Neutrophil (primary cell): ENCODE results near the gene ZNF69.
"Not testable (repeated sequence)": the region's sequence is repeated elsewhere in the genome, so short reads cannot be mapped to it uniquely, and the experiment has no call there.

Source experiments
- H3K27ac ChIP-seq: fragments of 200-600 bp; sonication (generic); 2 replicates; pipeline ENCODE4 v1.5.1; 2016; ENCODE audit warnings: mild to moderate bottlenecking, moderate library complexity
- H3K27me3 ChIP-seq: fragments of 200-600 bp; sonication (generic); 2 replicates; pipeline ENCODE4 v1.6.0; 2016; ENCODE audit warnings: mild to moderate bottlenecking
- H3K36me3 ChIP-seq: fragments of 200-600 bp; sonication (generic); 2 replicates; pipeline ENCODE4 v1.5.1; 2017
- H3K4me1 ChIP-seq, 2 experiments: fragments of 200-600 bp in 1 of 2; sonication (generic) in 1 of 2; 1 replicate in 1 of 2; 2 replicates in 1 of 2; pipeline versions ENCODE4 v1.5.1 to v1.6.1; 2013 to 2016; ENCODE audit warnings: low read depth in 1 of 2, low read length in 1 of 2, mild to moderate bottlenecking in 1 of 2, moderate library complexity in 1 of 2; ENCODE audit not compliant: control insufficient read depth in 1 of 2, insufficient read depth in 1 of 2
- H3K4me3 ChIP-seq, 2 experiments: fragments of 200-600 bp in 1 of 2; sonication (generic) in 1 of 2; 1 replicate in 1 of 2; 2 replicates in 1 of 2; pipeline ENCODE4 v1.5.1; 2013 to 2016; ENCODE audit warnings: low read depth in 1 of 2, low read length in 1 of 2, mild to moderate bottlenecking in 1 of 2, moderate library complexity in 1 of 2
- H3K9me3 ChIP-seq: fragments of 200-600 bp; sonication (generic); 2 replicates; pipeline ENCODE4 v1.5.1; 2016
- TF ChIP-seq, protein P1 (sequence below): fragments of 200-600 bp; sonication (generic); IDR thresholded peaks from 2 replicates; pipeline ENCODE4 v1.5.1; 2016; ENCODE audit warnings: antibody characterized with exemption

Gene ZNF69

DNA sequence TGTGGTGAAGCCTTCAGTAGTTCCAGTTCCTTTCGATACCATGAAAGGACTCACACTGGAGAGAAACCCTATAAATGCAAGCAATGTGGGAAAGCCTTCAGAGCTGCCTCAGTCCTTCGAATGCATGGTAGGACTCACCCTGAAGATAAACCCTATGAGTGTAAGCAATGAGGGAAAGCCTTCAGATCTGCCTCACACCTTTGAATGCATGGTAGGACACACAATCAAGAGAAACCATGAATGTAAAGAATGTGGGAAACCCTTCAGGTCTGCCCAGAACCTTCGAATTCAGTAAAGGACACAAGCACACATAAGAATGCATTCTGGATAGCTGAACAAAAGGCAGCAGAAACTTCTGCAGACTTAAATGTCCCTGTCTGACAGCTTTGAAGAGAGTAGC lies 18.3 kb downstream of the ZNF69 start:
- TF ChIP-seq, protein P1, sequence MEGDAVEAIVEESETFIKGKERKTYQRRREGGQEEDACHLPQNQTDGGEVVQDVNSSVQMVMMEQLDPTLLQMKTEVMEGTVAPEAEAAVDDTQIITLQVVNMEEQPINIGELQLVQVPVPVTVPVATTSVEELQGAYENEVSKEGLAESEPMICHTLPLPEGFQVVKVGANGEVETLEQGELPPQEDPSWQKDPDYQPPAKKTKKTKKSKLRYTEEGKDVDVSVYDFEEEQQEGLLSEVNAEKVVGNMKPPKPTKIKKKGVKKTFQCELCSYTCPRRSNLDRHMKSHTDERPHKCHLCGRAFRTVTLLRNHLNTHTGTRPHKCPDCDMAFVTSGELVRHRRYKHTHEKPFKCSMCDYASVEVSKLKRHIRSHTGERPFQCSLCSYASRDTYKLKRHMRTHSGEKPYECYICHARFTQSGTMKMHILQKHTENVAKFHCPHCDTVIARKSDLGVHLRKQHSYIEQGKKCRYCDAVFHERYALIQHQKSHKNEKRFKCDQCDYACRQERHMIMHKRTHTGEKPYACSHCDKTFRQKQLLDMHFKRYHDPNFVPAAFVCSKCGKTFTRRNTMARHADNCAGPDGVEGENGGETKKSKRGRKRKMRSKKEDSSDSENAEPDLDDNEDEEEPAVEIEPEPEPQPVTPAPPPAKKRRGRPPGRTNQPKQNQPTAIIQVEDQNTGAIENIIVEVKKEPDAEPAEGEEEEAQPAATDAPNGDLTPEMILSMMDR = no peak
- H3K27ac ChIP-seq = no peak overlapping the region

DNA sequence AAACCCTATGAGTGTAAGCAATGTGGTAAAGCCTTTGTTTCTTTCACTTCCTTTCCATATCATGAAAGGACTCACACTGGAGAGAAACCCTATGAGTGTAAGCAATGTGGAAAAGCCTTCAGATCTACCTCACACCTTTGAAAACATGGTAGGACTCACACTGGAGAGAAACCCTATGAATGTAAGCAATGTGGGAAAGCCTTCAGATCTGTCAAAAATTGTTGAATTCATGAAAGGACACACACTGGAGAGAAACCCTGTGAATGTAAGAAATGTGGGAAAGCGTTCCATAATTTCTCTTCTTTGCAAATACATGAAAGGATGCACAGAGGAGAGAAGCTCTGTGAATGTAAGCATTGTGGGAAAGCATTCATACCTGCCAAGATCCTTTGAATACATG lies 24.4 kb downstream of the ZNF69 start:
- H3K9me3 ChIP-seq = peaks cover 17% of the 10 kb centered on the region
- not testable (repeated sequence) for H3K27ac ChIP-seq, H3K27me3 ChIP-seq, H3K4me3 ChIP-seq, H3K4me1 ChIP-seq, H3K36me3 ChIP-seq

More for the DNA sequence above, 18.3 kb downstream of the ZNF69 start:
- Histone ChIP-seq H3K36me3 (no peaks in the 10 kb centered on the region), H3K4me1 (no peaks in the 10 kb centered on the region), H3K27me3 (no peaks in the 10 kb centered on the region), H3K9me3 (peaks cover 39% of the 10 kb centered on the region), H3K4me3 (no peak overlapping the region)

DNA sequence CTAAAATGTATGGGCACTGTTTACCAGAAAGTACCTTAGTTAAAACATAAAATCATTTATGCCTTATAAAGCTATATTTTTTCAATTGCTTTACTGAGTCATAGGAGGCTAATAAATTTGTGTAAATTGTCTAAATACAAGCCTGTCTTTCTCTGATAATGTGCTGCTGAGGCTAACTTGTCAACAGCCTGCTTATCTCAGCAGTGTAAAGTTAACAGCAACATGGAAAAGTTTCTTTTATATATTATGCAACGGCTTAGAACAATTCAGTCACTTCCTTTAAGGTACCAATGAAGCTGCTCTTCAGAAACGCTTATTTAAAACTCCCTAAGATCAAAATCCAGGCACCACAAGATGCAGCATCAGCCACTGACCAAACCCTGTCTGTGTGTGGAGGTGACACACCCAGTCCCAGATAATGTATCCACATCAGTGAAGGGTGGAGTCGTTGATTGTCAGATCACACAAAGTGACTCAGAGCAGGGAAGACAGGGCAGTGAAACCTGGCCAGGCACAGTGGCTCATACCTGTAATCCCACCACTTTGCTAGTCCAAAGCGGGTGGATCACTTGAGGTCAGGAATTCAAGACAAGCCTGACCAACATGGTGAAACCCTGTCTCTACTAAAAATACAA lies 27.0 kb downstream of the ZNF69 start:
- H3K4me1 ChIP-seq, H3K27me3 ChIP-seq, H3K4me3 ChIP-seq, H3K27ac ChIP-seq, H3K36me3 ChIP-seq: not testable (repeated sequence)
- H3K9me3 ChIP-seq = peaks cover 15% of the 10 kb centered on the region

DNA sequence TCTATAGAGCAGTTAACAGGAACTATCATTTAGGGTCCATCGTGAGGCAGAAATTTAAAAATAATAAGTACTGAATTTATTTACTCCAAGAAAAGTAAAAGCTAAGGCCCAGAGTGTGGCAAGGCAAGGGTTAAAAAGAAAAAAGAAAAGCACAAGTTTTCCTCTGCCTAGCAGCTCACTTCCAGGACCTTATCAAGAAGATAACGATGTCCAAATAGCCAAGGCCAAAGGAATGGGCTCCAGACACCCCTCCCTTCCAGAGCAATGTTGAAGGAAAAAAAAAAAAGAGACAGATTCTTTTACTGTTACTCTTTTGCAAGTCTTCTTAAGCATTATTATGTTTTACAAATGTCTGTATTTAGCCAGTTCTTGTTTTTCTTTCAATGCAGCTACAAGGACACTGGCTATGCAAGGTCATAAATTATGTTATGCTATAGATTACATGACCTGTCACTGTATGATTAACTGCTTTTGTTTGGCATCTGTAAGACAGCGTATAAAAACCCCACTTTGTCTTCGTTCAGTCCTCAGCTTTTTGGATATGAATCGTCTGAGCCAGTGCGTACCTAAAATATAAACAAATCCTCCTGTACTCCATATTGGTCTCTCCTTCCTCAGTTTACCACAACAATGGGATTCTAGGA lies 34.4 kb downstream of the ZNF69 start:
- TF ChIP-seq, protein P1 = no peak
- Histone ChIP-seq H3K36me3 (no peaks in the 10 kb centered on the region), H3K27ac (no peak overlapping the region), H3K9me3 (no peaks in the 10 kb centered on the region), H3K27me3 (no peaks in the 10 kb centered on the region), H3K4me1 (peaks cover 18 to 24% of the 10 kb centered on the region in 2 experiments), H3K4me3 (no peak overlapping the region)

DNA sequence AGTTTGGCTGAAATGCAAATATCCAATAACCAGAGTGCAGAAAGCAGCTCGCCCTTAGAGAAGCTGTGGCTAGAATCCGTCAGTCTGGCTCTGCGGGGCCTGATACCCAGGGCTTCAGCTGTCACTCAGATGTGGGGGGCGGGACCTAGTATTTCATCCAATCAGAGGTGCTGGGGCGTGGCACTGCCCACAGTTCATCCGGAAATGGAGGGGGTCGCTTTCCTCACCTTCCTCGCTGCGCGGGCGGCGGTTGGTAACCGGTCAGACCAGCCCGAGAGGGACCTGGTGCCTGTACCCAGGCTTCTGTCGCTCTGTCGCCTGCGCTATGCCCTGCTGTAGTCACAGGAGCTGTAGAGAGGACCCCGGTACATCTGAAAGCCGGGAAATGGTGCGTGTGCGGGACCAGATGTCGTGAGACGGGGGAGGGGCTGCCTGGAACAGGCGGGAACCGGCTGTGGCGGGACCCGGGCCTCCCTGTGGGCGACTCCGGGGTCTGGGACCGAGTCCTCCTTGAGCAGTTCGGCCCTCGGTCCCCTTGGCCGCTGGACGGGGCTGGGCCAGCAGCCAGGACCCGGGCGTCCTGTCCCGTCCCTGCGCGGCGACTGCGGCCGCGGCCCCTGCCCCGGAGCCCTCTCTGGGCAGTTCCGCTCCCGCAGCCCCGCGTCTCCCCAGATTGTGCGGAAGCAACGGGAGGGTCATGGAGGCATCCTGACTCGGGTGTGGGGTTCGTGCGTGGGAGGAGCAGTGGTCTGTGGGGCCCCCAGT lies 37.5 kb downstream of the ZNF69 start, which contains the start of gene ZNF700:
TSS of gene ZNF700 (plus strand) at position 222 of the 765 bp plus-strand sequence. CDS start at position 326, 104 bp downstream.
- Histone ChIP-seq H3K27ac (peak within 1 kb of the TSS; percentile 97), H3K9me3 (no peaks in the 10 kb centered on the region), H3K36me3 (peaks cover 5% of the 10 kb centered on the region)

DNA sequence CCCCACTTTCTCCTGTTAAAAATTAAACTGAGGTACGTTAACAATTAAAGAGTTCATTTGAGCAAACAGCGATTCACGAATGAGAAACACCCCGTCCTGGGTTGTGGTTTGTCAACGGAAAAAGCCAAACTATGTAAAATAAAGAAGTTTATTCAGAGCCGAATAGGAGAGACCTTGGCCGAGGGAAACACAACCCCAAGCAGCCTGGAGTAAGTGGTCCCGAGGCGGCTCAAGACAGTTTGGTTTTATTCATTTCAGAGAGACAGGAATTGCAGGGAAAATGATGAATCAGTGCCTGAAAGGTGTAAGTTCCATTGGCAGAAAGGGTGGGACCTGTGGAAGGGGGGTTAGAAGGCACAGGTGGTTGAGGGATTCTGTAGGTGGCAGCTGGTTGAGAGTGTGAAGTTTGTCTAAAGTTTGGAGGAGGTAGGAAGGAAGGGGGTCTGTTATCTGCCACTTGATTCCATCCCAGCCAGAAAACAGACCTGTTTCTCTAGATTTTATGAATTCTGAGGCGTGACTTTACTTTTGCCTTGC lies 38.1 kb downstream of the ZNF69 start:
- Histone ChIP-seq H3K4me1 (peaks cover 19 to 24% of the 10 kb centered on the region in 2 experiments), H3K27ac (peak overlapping the region; percentile 97), H3K4me3 (peak overlapping the region; percentile 95 to 96)
- not testable (repeated sequence) for H3K36me3 ChIP-seq, H3K27me3 ChIP-seq, H3K9me3 ChIP-seq

More for the DNA sequence above, 37.5 kb downstream of the ZNF69 start, which contains the start of gene ZNF700:
- Histone ChIP-seq H3K4me3 (peak within 1 kb of the TSS; percentile 95 to 96), H3K4me1 (peaks cover 19 to 24% of the 10 kb centered on the region in 2 experiments), H3K27me3 (no peaks in the 10 kb centered on the region)
- TF ChIP-seq, protein P1 = no peak
